RKO (cell line): ENCODE measurements around the gene TTC34.
"Not testable (repeated sequence)": the region's sequence is repeated elsewhere in the genome, so short reads cannot be mapped to it uniquely, and the experiment has no call there.

Experiments used
- DNase-seq: peaks from one replicate; pipeline ENCODE4 v3.0.0-alpha.2; 2016; ENCODE audit warnings: low spot score

TTC34 gene

DNA sequence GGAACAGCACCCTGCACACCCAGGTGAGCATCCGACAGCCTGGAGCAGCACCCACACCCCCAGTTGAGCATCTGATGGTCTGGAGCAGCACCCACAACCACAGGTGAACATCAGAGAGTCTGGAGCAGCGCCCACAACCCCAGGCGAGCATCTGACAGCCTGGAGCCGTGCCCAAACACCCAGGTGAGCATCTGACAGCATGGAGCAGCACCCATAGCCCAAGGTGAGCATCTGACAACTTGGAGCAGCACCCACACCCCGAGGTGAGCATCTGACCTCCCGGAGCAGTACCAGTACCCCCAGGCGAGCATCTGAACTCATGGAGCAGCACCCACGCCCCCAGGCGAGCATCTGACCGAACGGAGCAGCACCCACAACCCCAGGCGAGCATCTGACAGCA, 144.4 kb downstream of the TTC34 start:
- not testable (repeated sequence) for DNase-seq

DNA sequence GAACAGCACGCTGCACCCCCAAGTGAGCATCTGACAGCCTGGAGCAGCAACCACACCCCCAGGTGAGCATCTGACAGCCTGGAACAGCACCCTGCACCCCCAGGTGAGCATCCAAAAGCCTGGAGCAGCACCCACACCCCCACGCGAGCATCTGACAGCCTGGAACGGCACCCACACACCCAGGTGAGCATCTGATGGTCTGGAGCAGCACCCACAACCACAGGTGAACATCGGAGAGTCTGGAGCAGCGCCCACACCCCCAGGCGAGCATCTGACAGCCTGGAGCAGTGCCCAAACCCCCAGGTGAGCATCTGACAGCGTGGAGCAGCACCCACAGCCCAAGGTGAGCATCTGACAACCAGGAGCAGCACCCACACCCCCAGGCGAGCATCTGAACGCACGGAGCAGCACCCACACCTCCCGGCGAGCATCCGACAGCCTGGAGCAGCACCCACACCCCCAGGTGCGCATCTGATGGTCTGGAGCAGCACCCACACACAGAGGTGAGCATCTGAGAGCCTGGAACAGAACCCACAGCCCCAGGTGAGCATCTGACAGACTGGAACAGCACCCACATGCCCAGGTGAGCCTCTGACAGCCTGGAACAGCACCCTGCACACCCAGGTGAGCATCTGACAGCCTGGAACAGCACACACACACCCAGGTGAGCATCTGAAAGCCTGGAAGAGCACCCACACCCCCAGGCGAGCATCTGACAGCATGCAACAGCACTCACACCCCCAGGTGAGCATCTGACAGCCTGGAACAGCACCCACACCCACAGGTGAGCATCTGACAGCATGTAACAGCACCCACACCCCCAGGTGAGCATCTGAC, 145.7 kb downstream of the TTC34 start:
- DNase-seq = not testable (repeated sequence)

DNA sequence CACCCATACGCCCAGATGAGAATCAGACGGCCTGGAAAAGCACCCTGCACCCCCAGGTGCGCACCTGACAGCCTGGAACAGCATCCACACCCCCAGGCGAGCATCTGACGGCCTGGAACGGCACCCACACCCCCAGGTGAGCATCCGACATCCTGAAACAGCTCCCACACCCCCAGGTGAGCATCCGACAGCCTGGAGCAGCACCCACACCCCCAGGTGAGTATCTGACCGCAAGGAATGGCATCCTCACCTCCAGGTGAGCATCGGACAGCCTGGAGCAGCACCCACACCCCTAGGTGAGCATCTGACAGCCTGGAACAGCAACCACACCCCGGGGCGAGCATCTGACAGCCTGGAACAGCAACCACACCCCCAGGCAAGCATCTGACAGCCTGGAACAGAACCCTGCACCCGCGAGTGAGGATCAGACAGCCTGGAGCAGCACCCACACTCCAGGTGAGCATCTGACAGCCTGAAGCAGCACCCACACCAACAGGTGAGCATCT, 147.0 kb downstream of the TTC34 start:
- DNase-seq = not testable (repeated sequence)

DNA sequence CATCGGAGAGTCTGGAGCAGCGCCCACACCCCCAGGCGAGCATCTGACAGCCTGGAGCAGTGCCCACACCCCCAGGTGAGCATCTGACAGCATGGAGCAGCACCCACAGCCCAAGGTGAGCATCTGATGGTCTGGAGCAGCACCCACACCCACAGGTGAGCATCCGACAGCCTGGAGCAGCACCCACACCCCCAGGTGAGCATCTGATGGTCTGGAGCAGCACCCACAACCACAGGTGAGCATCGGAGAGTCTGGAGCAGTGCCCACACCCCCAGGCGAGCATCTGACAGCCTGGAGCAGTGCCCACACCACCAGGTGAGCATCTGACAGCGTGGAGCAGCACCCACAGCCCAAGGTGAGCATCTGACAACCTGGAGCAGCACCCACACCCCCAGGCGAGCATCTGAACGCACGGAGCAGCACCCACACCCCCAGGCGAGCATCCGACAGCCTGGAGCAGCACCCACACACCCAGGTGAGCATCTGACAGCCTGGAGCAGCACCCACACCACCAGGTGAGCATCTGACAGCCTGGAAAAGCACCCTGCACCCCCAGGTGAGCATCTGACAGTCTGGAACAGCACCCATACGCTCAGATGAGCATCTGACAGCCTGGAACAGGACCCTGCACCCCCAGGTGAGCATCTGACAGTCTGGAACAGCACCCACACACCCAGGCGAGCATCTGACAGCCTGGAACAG, 147.6 kb downstream of the TTC34 start:
- DNase-seq = not testable (repeated sequence)

DNA sequence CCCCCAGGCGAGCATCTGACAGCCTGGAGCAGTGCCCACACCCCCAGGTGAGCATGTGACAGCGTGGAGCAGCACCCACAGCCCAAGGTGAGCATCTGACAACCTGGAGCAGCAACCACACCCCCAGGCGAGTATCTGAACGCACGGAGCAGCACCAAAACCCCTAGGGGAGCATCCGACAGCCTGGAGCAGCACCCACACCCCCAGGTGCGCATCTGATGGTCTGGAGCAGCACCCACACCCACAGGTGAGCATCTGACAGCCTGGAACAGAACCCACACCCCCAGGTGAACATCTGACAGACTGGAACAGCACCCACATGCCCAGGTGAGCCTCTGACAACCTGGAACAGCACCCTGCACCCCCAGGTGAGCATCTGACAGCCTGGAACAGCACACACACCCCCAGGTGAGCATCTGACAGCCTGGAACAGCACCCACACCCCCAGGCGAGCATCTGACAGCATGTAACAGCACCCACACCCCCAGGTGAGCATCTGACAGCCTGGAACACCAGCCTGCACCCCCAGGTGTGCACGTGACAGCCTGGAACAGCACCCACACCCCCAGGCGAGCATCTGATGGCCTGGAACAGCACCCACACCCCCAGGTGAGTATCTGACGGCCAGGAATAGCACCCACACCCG, 148.4 kb downstream of the TTC34 start:
- not testable (repeated sequence) for DNase-seq

DNA sequence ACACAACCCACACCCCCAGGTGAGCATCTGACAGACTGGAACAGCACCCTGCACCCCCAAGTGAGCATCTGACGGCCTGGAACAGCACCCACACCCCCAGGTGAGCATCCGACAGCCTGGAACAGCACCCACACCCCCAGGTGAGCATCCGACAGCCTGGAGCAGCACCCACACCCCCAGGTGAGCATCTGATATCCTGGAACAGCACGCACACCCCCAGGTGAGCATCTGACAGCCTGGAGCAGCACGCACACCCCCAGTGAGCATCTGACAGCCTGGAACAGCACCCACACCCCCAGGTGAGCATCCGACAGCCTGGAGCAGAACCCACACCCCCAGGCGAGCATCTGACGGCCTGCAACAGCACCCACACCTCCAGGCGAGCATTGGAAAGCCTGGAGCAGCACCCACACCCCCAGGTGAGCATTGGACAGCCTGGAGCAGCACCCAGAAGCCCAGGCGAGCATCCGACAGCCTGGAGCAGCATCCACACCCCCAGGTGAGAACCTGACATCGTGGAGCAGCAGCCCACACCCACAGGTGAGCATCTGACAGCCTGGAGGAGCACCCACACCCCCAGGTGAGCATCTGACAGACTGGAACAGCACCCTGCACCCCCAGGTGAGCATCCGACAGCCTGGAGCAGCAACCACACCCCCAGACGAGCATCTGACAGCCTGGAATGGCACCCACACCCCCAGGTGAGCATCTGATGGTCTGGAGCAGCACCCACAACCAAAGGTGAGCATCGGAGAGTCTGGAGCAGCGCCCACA, 149.2 kb downstream of the TTC34 start:
- not testable (repeated sequence) for DNase-seq

DNA sequence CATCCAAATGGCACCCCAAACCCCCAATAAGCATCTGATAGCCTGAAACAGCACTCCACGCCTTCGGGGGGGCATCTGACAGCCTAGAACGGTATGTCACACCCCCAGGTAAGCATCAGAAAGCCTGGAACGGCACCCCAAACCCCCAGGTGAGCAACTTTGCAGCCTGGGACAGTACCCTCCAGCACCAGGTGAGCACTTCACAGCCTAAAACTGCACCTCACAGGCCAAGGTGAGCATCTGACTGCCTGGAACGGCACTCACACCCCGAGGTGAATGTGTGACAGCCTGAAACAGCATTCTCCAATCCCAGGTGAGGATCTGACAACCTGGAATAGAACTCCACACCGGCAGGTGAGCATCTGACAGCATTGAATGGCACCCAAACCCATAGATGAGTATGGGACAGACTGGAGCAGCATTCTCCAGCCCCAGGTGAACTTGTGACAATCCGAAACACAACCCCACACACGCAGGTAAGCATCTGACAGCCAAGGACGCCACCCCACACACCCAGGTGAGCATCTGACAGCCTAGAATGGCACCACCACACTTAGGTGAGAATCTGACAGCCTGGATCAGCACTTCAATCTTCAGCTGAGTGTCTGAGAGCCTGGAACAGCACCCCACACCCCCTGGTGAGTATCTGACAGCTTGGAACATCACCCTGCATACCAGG, 150.4 kb downstream of the TTC34 start:
- no peak for DNase-seq

DNA sequence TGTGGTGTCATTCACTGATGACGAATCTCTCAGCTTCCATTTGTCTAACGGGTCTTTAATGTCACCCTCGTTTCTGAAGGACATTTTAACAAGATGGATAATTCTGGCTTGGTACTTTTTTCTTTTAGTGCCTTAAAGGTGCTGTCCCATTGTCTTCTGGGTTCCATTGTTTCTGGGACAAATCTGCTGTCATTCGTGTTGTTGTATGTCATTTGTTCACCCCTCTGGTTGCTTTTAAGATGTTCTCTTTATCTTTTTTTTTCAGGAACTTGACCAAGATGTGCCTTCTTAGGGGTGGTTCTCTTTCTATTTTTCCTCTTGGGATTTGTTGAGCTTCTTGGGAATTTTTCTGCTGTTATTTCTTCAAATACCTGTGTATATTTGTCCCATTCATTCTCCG, 154.7 kb downstream of the TTC34 start:
- no peak for DNase-seq

DNA sequence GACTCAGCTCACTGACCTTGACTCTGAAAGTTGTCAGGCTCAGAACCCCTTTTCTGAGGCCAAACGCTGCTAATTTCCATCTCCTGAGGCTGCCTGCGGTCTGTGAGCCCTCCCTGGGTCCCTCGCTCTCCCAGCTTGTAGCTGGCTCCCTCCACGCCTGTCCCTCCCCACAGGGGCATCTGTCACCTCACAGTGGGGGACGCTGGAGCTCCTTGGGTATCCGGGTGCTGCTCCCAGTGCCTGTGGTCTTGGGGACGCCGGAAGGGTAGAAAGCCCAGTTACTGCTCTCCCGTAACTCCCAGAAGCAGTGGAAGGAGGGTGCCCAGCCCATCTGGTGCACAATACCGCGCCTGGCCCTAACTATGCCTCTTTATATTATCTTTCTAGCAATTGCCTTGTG, 155.7 kb downstream of the TTC34 start:
- DNase-seq = no peak

DNA sequence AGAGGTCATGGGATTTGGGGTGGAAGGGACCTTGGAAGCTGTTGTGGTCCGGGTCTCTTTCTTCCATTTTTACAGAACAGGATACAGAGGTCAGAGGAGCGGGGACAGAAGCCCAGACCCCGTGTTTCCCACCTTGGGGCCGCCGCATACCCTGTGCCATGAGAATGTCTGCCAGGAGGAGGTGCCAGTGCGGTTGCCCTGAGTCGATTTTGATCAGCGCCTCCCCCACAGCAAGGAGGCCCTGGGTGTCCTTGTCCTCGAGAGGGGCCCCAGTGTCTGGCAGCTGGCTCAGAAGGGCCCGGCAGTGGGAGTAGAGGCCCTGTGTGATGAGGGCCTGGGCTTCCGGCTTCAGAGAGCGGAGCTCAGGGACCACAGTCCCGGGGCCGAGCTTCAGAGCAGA, 156.3 kb downstream of the TTC34 start:
- no peak for DNase-seq

DNA sequence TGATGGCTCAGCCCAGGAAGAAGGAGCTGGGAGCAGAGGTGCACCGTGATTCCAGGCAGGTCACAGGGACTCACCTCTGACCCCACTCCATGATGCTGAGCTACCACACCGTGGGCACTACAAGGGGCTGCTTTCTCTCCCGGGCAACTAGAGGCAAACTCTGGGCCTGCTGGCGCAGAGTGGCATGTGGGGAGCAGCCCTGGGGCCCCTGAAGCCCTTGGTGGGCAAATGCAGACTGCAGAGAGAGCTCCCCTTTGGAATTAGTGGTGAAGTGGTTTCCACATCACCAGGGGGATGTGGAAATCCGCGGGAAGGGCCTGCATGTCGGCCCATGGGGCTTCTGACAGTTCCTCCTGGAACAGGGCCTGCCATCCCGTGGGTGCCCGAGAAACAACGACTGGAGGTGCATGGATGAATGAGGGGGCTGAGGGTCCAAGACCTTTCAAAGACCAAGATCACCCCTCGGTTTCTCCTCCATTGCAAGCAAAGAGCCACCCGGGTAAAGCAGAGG, 156.8 kb downstream of the TTC34 start:
- no peak for DNase-seq

DNA sequence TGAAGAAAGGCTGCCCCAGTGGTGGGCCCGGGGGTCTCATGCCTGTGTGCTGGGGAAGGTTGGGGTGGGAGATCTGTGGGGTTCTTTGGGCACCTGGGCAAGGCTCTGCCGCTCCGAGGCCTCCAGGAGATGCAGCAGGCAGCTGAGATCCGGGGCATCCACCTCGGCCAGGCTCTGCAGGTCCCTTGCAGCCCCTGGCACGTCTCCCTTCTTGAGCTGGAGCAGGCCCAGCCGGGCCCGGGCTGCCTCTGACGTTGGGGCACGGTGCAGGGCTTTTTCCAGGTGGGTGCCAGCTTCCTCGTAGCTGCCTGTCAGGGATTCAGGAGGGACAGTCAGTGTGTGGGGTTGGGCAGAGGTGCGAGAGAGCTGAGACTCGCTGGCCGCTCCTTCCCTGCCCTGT, 157.3 kb downstream of the TTC34 start:
- DNase-seq = no peak

DNA sequence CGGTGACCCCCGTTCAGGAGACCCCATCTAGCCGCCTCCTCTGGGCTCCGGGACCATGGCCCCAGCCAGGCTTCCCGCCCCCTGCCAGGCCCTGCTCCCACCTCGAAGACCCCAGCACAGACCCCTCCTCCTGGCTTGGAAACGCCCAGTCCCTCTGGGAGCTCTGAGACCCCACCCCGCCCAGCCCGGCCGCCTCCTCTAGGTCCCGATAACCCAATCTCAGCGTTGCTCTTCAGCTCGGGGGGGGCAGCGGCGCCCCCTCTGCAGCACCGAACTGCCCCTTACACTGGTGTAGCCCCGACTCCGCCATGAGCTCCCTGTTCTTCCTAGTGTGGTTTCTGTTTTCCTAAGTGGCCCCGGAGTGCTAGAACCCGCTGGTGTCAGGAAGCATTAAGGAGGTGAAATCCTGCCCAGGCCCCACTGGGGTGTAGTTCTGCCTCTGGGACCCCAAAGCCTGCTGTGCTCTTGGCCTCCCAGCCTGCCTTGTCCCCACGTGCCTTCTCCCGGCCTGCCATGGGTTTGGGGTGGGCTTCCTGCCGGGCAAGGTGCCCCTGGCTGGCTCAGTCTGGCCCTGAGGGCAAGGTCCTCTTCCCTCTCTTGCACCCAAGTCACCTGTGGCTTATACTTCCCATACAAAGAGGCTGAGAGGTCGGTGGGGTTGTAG, 157.9 kb downstream of the TTC34 start:
- no peak for DNase-seq

DNA sequence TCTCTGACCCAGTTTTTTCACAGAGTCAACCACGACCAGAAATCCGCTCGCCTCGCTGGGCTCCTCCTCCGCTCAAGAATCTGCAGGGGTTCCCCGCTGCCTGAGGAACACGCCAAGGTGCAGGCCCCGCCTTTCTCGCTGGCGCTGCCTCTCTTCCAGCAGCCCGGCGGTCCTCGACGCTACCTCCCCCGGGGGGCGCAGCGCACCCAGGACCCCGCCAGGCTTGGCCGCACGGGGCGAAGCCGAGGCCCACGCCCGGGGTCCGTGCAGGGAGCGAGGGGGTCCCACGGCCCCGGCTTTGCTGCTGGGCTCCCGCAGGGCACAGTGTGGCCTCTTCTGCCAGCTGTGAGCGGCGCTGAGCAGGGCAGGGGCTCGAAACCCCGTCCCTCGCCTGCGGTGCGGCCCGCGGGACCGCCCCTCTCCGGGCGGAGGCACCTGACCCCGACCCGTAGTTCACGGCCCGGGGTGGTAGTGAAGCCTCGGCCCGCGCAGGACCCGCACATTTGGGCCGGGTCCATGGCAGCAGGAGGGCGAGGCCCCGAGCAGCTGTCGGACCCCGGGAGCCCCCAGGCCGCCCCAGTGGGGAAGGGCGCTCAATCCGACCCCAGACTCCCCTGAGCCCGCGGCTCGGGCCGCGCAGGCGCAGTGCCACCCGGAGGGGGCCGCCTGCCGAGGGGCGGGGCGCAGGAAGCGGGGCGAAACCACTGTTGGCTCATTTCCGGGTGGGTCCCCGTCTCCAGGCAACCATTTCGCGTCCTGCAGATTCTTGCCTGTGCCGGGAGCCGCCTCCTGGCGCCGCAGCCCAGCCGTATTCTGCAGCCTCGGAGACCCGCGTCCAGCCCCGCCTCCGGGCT, 158.7 kb downstream of the TTC34 start:
- peak; percentile 92 for DNase-seq

DNA sequence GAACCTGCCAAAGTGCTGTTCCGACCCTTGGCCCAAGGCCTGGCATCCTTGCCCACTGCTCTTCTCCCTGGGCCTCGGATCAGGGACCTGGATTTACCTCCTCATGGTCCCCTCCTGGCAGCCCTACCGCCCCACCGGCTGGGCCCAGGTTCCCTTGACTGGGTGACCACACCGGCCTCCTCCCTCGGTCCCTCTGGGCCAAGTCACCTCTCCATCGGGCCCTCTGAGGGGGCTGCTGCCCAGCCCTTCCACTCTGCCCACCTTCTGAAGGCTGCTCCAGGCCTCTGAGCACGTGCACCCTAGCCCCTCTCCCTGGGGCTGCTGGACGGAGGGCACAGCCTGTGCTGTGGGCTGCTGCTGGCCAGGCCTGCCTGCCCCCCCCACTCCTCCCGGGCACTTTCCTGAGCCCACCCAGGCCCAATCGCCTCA, 159.3 kb downstream of the TTC34 start:
- DNase-seq = no peak

DNA sequence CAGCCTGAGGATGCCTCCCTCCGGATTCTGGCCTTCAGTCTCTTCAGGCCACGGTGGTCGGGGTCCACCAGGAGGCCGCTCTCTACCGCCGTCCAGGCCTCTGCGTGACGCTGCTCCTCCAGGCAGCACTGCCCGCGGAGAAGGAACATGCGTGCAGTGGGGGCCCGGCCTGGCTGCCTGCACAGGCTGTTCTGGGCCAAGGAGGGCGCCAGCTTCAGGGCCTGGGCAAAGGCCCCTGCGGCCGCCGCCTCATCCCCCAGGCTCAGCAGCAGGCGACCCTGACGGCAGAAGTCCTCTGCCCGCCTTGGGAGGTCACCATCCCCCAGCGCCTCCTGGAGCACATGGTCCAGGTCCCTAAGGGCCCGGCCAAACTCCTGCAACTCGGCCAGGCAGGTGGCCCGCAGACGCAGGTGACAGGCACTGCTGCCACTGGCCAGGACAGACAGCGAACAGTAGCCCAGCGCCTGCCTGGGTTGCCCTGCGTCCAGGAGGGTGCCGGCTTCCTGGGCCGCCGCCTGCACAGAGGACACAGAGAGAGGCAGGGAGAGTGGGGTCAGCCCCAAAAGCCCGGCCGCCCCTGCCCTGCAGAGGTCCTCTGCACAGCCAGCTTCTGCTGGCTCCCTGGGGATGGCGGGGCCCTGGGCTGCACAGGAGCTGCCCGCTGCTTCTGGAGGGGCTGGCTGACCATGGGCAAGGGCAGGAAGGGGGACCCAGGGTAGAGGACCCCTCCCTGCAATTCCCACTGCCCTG, 159.9 kb downstream of the TTC34 start:
- DNase-seq = no peak

DNA sequence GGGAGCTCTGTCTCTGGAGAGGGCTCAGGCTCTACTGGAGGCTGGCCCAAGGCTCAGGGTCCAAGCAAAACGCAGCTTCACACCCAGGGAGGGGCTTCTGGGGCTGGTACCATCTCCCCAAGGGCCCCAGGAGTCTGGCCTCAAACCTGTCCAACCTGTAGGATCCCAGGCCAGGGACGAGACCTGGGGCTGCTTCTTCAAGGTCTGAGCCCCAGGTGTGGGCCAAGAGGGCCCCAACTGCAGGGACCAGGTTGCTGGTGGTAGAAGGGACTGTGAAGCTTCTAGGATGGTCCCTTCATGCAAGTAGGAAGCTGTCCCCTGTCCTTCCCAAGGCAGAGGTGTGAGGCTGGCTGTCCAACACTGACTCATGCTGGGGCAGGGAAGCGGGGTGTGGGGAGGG, 160.9 kb downstream of the TTC34 start:
- DNase-seq = peak; percentile 27

DNA sequence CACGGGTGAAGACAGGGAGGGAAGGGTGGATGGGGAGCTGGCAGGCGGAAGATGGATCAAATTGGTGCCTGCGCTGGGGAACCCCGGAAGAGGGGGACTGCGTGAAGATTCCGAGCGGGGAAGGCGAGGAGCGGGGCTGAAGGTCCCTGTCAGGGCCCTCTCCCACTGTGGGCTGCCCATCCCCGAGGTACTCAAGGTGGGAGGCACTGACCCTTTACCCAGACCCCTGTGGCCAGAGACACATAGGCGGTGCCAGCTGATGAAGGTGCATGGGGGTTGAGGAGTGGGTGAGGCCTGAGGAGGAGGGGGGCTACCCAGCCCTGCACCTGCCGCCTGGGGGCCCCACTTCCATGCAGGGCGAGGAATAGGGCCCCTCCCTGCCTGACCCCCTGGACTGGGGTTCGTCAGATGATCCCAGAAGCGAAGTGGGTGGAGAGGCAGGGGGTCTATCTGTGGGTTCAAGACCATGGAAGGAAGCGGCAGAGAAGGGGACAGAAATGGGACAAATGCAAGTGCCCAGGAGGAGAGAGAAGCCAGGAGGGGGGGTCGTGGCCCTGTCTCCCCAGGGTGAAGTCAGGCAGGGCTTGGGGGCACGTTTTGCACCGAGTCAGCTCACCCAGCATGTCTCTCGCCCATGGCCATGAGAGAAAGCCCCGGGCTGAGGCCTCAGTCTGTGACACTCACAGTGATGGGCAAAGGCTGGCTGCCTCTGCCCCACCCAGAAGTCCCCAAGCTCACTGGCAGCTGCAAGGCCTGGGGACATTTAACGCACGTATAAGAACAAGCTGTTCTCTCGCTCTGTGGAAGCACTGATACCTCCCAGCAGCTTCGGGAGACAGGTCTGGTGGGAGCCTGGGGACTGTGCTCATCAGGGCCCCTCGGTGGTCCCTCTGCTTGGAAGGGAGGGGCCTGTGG, 161.6 kb downstream of the TTC34 start:
- DNase-seq = no peak
